ENCODE results near the gene UBA3. TPM values are rescaled to one million over a fixed set of nuclear protein-coding genes. Genes with fewer than 3 reads are reported as not detected.

Gene UBA3
- total RNA-seq, 1 experiment from 2014 or later: 47.1 TPM

DNA sequence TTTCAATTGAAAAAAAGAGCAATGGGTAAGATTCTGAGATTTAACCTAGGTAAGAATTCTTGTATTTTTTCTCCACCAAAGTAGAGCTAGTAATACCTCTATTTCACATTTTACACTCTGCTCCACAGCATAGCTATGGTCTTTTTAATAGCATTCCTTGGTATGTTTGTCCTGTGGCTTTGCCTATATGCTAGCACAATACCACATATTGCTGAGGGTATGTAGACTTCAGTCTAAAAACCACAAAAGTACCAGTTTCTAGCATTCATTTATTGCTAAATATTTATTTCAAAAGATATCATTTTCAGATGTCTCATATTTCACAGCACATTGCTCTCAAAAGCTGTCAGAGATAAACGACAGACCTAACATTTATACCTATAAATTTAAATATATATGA, 48.5 kb downstream of the UBA3 start:
- no peaks in the 10 kb centered on the region for H3K27me3 ChIP-seq (ENCODE audit: control insufficient read depth, insufficient read depth, low read length)
- peaks cover 12% of the 10 kb centered on the region for H3K36me3 ChIP-seq (ENCODE audit: control insufficient read depth, insufficient read depth, low read length)
- no peak overlapping the region for H3K4me3 ChIP-seq (ENCODE audit: low read depth in 2 of 2, low read length in 2 of 2)
- in situ Hi-C loops (cut with HindIII; ENCODE audit: low pct_unique_long_range_greater_than_20kb, low sequenced_read_pairs): no loop called here
- ATAC-seq (no peak), DNase-seq (ENCODE audit: low read depth, low spot score) (no peak)
- TF ChIP-seq REST (IDR thresholded peaks at IDR 0.05; ENCODE audit: insufficient read depth in 1 of 2, low read depth in 2 of 2, low read length in 1 of 2) (no peak), POLR2AphosphoS5 (IDR thresholded peaks at IDR 0.05; ENCODE audit: low read depth, low read length) (no peak), SIN3A (IDR thresholded peaks at IDR 0.05; ENCODE audit: borderline replicate concordance, insufficient read depth, low read depth, low read length) (no peak), TCF7L2 (IDR thresholded peaks at IDR 0.05; ENCODE audit: low read depth, low read length) (no peak)
- TF ChIP-seq, protein P1, sequence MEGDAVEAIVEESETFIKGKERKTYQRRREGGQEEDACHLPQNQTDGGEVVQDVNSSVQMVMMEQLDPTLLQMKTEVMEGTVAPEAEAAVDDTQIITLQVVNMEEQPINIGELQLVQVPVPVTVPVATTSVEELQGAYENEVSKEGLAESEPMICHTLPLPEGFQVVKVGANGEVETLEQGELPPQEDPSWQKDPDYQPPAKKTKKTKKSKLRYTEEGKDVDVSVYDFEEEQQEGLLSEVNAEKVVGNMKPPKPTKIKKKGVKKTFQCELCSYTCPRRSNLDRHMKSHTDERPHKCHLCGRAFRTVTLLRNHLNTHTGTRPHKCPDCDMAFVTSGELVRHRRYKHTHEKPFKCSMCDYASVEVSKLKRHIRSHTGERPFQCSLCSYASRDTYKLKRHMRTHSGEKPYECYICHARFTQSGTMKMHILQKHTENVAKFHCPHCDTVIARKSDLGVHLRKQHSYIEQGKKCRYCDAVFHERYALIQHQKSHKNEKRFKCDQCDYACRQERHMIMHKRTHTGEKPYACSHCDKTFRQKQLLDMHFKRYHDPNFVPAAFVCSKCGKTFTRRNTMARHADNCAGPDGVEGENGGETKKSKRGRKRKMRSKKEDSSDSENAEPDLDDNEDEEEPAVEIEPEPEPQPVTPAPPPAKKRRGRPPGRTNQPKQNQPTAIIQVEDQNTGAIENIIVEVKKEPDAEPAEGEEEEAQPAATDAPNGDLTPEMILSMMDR (IDR thresholded peaks at IDR 0.05): no peak
- H3K9me3 ChIP-seq (ENCODE audit: control insufficient read depth, insufficient read depth, low read depth, low read length): no peaks in the 10 kb centered on the region
- H3K27ac ChIP-seq (ENCODE audit: low read length): no peak overlapping the region
- no TSS peak for BruUV-seq (replicated peaks)
- POLR2A ChIA-PET: no interaction called here
- H3K4me1 ChIP-seq (ENCODE audit: control insufficient read depth, insufficient read depth, low read length): no peaks in the 10 kb centered on the region
- CTCF ChIA-PET: no interaction called here
- intact Hi-C loops (cut with micrococcal nuclease; ENCODE audit: unreplicated experiment): no loop called here

GRCh38 chr3:69020857-69021256, 59.3 kb downstream of the UBA3 start:
- Histone ChIP-seq H3K27me3 (ENCODE audit: control insufficient read depth, insufficient read depth, low read length) (no peaks in the 10 kb centered on the region), H3K4me1 (ENCODE audit: control insufficient read depth, insufficient read depth, low read length) (no peaks in the 10 kb centered on the region), H3K36me3 (ENCODE audit: control insufficient read depth, insufficient read depth, low read length) (peaks cover 23% of the 10 kb centered on the region), H3K4me3 (ENCODE audit: low read depth in 2 of 2, low read length in 2 of 2) (no peak overlapping the region), H3K9me3 (ENCODE audit: control insufficient read depth, insufficient read depth, low read depth, low read length) (no peaks in the 10 kb centered on the region), H3K27ac (ENCODE audit: low read length) (no peak overlapping the region)
- no peak for ATAC-seq
- in situ Hi-C loops (cut with HindIII; ENCODE audit: low pct_unique_long_range_greater_than_20kb, low sequenced_read_pairs) (no loop called here), intact Hi-C loops (cut with micrococcal nuclease; ENCODE audit: unreplicated experiment) (no loop called here)
- DNase-seq (ENCODE audit: low read depth, low spot score): no peak
- no TSS peak for BruUV-seq (replicated peaks)
- TF ChIP-seq SIN3A (IDR thresholded peaks at IDR 0.05; ENCODE audit: borderline replicate concordance, insufficient read depth, low read depth, low read length) (no peak), REST (IDR thresholded peaks at IDR 0.05; ENCODE audit: insufficient read depth in 1 of 2, low read depth in 2 of 2, low read length in 1 of 2) (no peak)
- POLR2A ChIA-PET: no interaction called here
- CTCF ChIA-PET: no interaction called here
